ENCODE results near the gene NXPH2. TPM values are rescaled to one million over a fixed set of nuclear protein-coding genes. Genes with fewer than 3 reads are reported as not detected.

Gene NXPH2
- total and polyA plus RNA-seq, 9 of the 15 experiments (the other 6 are each of a cell fraction or from before 2014, with no cell fraction given): not detected

DNA sequence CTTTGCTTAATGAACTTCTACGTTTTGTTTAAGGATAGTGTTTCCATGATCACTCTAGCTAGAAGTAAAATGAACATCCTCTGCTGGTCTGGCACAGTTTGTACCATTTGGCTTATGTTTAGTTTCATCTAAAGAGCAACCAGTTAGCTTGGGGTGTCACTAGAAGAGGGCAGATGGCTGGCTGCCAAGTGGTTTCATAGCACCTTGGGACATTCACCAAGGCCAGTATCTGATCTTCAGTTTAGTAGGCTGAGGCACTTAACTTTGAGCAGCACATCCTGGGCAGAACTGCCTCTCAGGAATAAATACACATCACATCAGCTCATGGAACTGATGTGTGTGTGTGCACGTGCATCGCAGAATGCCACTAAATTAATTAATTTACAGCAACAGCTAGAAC, 68.4 kb downstream of the NXPH2 start:
- ATAC-seq (no peak), DNase-seq (ENCODE audit: extremely low read depth in 1 of 4, low spot score in 3 of 4) (no peak), FAIRE-seq (no peak)
- no peak for TF ChIP-seq CREB3 (tag; conservative IDR thresholded peaks at IDR 0.05; ENCODE audit: low read depth)
- no peak for TF ChIP-seq NCOA1 (IDR thresholded peaks at IDR 0.05; ENCODE audit: low read depth)
- TF ChIP-seq GATA2 (CRISPR knock-in tag; IDR thresholded peaks at IDR 0.05): no peak
- no peak for TF ChIP-seq ZNF699 (CRISPR knock-in tag; IDR thresholded peaks at IDR 0.05; ENCODE audit: insufficient replicate concordance)
- no peak for TF ChIP-seq ZNF133 (CRISPR knock-in tag; IDR thresholded peaks at IDR 0.05)
- TF ChIP-seq EGR1 (conservative IDR thresholded peaks at IDR 0.05): no peak
- no peak for TF ChIP-seq CBX2 (IDR thresholded peaks at IDR 0.05; ENCODE audit: insufficient read depth, low read length, poor library complexity, severe bottlenecking)
- no peak for TF ChIP-seq OTX1 (CRISPR knock-in tag; IDR thresholded peaks at IDR 0.05)
- no peak for TF ChIP-seq NFYB (IDR thresholded peaks at IDR 0.05; ENCODE audit: extremely low read depth, insufficient read length)
- no peak for TF ChIP-seq ZNF175 (CRISPR knock-in tag; IDR thresholded peaks at IDR 0.05; ENCODE audit: low read depth)
- no peak for TF ChIP-seq SLC30A9 (CRISPR knock-in tag; IDR thresholded peaks at IDR 0.05)
- H3K27ac ChIP-seq (ENCODE audit: extremely low read depth, low read depth, low read length): no peak overlapping the region
- H3K9me3 ChIP-seq (replicated peaks; ENCODE audit: control insufficient read depth, insufficient read depth, low read depth, low read length): no peaks in the 10 kb centered on the region
- CTCF ChIA-PET (ENCODE audit: low intra/inter-chr PET ratio): no interaction called here
- no peaks in the 10 kb centered on the region for H4K20me1 ChIP-seq (replicated peaks; ENCODE audit: control insufficient read depth, insufficient read depth, low read length)
- H3K79me2 ChIP-seq (ENCODE audit: control insufficient read depth, insufficient read depth, low read length): no peaks in the 10 kb centered on the region
- H2AFZ ChIP-seq (ENCODE audit: low read depth, low read length): no peak overlapping the region
- no peaks in the 10 kb centered on the region for H3K27me3 ChIP-seq (ENCODE audit: control insufficient read depth in 2 of 2, insufficient read depth in 2 of 2, low read length in 2 of 2)
- H3K36me3 ChIP-seq (ENCODE audit: control insufficient read depth, insufficient read depth, low read length): no peaks in the 10 kb centered on the region
- no peak overlapping the region for H3K4me3 ChIP-seq
- in situ Hi-C loops (cut with MboI): no loop called here
- 0% methylated on average over 3 of the region's 3 CpGs for WGBS (ENCODE audit: insufficient coverage, low coverage, missing lambda C conversion rate)
- no TSS peak for BruUV-seq (replicated peaks)
- H3K9ac ChIP-seq (ENCODE audit: insufficient read depth in 1 of 2, low read depth in 2 of 2, low read length in 2 of 2): no peak overlapping the region
- H3K4me2 ChIP-seq (ENCODE audit: insufficient read depth, low read length): no peak overlapping the region
- no peaks in the 10 kb centered on the region for H3K4me1 ChIP-seq (replicated peaks in 1 of 2; ENCODE audit: control insufficient read depth in 2 of 2, insufficient read depth in 2 of 2, low read length in 2 of 2)
- POLR2A ChIA-PET: no interaction called here
- intact Hi-C loops (cut with micrococcal nuclease): loop anchor here (10.0 kb wide), 1 partner anchor 237 kb away; no protein-coding TSS in a partner anchor
- H3K9me1 ChIP-seq (ENCODE audit: control insufficient read depth, insufficient read depth, low read length): no peaks in the 10 kb centered on the region
